KMS-11 (cell line): ENCODE data around the gene ANXA2.

Experiments used
- H2AFZ ChIP-seq: fragments of 200-600 bp; sonication (generic); 2 replicates; pipeline ENCODE4 v1.6.1; 2016; ENCODE audit warnings: antibody characterized with exemption, mixed run types, low read depth
- H3K27ac ChIP-seq: fragments of 200-600 bp; sonication (generic); 2 replicates; pipeline ENCODE4 v1.6.1; 2016; ENCODE audit warnings: mild to moderate bottlenecking, mixed run types
- H3K27me3 ChIP-seq: fragments of 200-600 bp; sonication (generic); 2 replicates; pipeline ENCODE4 v1.6.1; 2017; ENCODE audit warnings: mild to moderate bottlenecking, low read depth, mixed run types, moderate library complexity; ENCODE audit not compliant: insufficient read depth
- H3K36me3 ChIP-seq: fragments of 200-600 bp; sonication (generic); 2 replicates; pipeline ENCODE4 v1.6.1; 2017; ENCODE audit warnings: mild to moderate bottlenecking, mixed run types; ENCODE audit not compliant: insufficient read depth
- H3K4me1 ChIP-seq: fragments of 200-600 bp; sonication (generic); 2 replicates; pipeline ENCODE4 v1.6.1; 2016; ENCODE audit warnings: mild to moderate bottlenecking, low read depth, mixed run types; ENCODE audit not compliant: poor library complexity, severe bottlenecking
- H3K4me2 ChIP-seq: fragments of 200-600 bp; sonication (generic); 2 replicates; pipeline ENCODE4 v1.7.0; 2016; ENCODE audit warnings: mild to moderate bottlenecking, mixed run types
- H3K4me3 ChIP-seq: fragments of 200-600 bp; sonication (generic); IDR thresholded peaks from 2 replicates; pipeline ENCODE4 v1.6.1; 2017; ENCODE audit warnings: low read depth, low read length, mixed read lengths; ENCODE audit not compliant: insufficient read depth
- H3K79me2 ChIP-seq: fragments of 200-600 bp; sonication (generic); 2 replicates; pipeline ENCODE4 v1.6.1; 2016; ENCODE audit warnings: low read depth, mixed run types; ENCODE audit not compliant: insufficient read depth
- H3K9ac ChIP-seq: fragments of 200-600 bp; sonication (generic); 2 replicates; pipeline ENCODE4 v1.6.1; 2016; ENCODE audit warnings: mild to moderate bottlenecking, mixed run types
- H4K20me1 ChIP-seq: fragments of 200-600 bp; sonication (generic); 2 replicates; pipeline ENCODE4 v1.6.1; 2016; ENCODE audit warnings: mild to moderate bottlenecking, mixed run types; ENCODE audit not compliant: insufficient read depth
- CTCF ChIP-seq: fragments of 200-600 bp; sonication (generic); conservative IDR thresholded peaks from 2 replicates; pipeline ENCODE4 v1.6.1; 2017; ENCODE audit warnings: low read depth, mild to moderate bottlenecking, antibody characterized with exemption, low read length, moderate library complexity, mixed read lengths

Gene ANXA2

DNA sequence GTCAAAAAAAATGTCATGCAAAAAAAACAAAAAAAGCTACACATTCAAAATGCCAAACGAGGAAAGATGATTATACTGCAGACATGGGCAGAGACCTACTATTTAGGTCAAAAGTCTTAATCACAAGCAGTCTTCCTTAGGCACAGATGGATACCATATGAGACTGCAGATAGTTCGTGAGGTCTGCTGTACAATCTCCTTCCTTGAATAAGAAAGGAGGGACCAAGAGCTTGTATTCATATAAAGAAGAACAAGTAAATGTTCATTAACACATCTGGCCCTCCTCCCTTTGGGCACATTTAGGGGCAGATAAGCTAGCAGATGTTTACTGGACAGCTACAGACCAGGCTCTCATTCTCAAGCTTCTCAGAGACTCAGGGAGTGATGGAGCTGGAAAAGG lies 45.3 kb downstream of the ANXA2 start:
- no peak overlapping the region for H3K27ac ChIP-seq
- TF ChIP-seq CTCF, result no peak
- H3K9ac ChIP-seq, result no peak overlapping the region

DNA sequence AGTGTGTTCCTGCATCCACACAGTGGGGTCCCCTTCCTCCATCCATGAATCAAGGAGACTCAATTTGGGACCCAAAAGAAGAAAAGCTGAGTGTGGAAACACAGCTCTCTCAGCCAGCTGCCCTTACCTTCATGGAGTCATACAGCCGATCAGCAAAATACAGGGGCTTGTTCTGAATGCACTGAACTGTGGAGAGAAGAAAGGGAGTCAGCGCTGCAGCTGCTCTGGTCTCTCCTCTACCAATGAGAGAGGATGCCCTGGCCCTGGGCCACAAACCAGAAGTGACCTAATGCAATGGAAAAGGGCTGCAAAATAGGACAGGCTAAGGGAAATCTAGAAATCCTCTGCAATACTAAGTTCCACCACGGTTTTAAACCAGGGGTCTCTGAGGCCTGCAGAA lies 46.7 kb downstream of the ANXA2 start:
- no peak overlapping the region for H3K4me3 ChIP-seq
- H3K79me2 ChIP-seq, result no peaks in the 10 kb centered on the region
- H3K4me1 ChIP-seq, result no peaks in the 10 kb centered on the region
- H3K9ac ChIP-seq, result no peak overlapping the region
- no peak overlapping the region for H3K27ac ChIP-seq
- no peak overlapping the region for H3K4me2 ChIP-seq
- no peaks in the 10 kb centered on the region for H3K27me3 ChIP-seq
- no peak overlapping the region for H2AFZ ChIP-seq
- H4K20me1 ChIP-seq, result no peaks in the 10 kb centered on the region
- peaks cover 8% of the 10 kb centered on the region; the same call in 1 of the 2 replicates for H3K36me3 ChIP-seq
- TF ChIP-seq CTCF, result no peak

More for the DNA sequence above, 45.3 kb downstream of the ANXA2 start:
- Histone ChIP-seq H3K27me3 (no peaks in the 10 kb centered on the region), H3K4me3 (no peak overlapping the region), H3K4me1 (no peaks in the 10 kb centered on the region), H3K36me3 (peaks cover 8% of the 10 kb centered on the region; the same call in 1 of the 2 replicates), H4K20me1 (no peaks in the 10 kb centered on the region), H3K79me2 (no peaks in the 10 kb centered on the region), H2AFZ (no peak overlapping the region), H3K4me2 (no peak overlapping the region)

GRCh38 chr15:60350108-60350507 lies 47.7 kb downstream of the ANXA2 start:
- Histone ChIP-seq H2AFZ (no peak overlapping the region), H3K4me2 (no peak overlapping the region), H3K4me1 (no peaks in the 10 kb centered on the region), H3K79me2 (no peaks in the 10 kb centered on the region), H4K20me1 (no peaks in the 10 kb centered on the region), H3K27ac (no peak overlapping the region), H3K27me3 (no peaks in the 10 kb centered on the region), H3K4me3 (no peak overlapping the region), H3K9ac (no peak overlapping the region), H3K36me3 (peaks cover 8% of the 10 kb centered on the region; the same call in 1 of the 2 replicates)
- no peak for TF ChIP-seq CTCF

- Histone ChIP-seq H3K9ac (no peak overlapping the region), H3K27ac (no peak overlapping the region), H3K27me3 (no peaks in the 10 kb centered on the region), H3K4me1 (no peaks in the 10 kb centered on the region), H3K4me2 (no peak overlapping the region), H3K79me2 (no peaks in the 10 kb centered on the region), H3K4me3 (no peak overlapping the region), H2AFZ (no peak overlapping the region), H3K36me3 (peaks cover 8% of the 10 kb centered on the region; the same call in 1 of the 2 replicates), H4K20me1 (no peaks in the 10 kb centered on the region)
- no peak for TF ChIP-seq CTCF
Observed at GRCh38 chr15:60349589-60349988, 48.2 kb downstream of the ANXA2 start.
